ENCODE measurements around the gene RIPK3.

- TF ChIP-seq POLR2A (IDR thresholded peaks at IDR 0.05; ENCODE audit: low read depth, low read length) (no peak), POLR2AphosphoS5 (IDR thresholded peaks at IDR 0.05; ENCODE audit: low read depth, low read length) (no peak), TAF1 (IDR thresholded peaks at IDR 0.05; ENCODE audit: borderline replicate concordance, low read depth, low read length) (no peak)
These were observed 45.7 kb upstream of the RIPK3 start for GRCh38 chr14:24385524-24385923.
